ENCODE data around the gene EVL.
A peak's percentile ranks its signal among the peaks of the same experiment; 100 is the strongest.
"Not testable (repeated sequence)": the region's sequence is repeated elsewhere in the genome, so short reads cannot be mapped to it uniquely, and the experiment has no call there.

EVL gene

GRCh38 chr14:100172811-100173210 lies 107.6 kb downstream of the EVL start:
- DNase-seq (ENCODE audit: low spot score): no peak

- no peak for DNase-seq (ENCODE audit: low spot score)
Measured at GRCh38 chr14:100173353-100173752, 108.1 kb downstream of the EVL start.

GRCh38 chr14:100176811-100177327 lies 111.6 kb downstream of the EVL start:
- DNase-seq (ENCODE audit: low spot score): no peak

- no peak for DNase-seq (ENCODE audit: low spot score)
Measured at GRCh38 chr14:100178691-100179090, 113.5 kb downstream of the EVL start.

GRCh38 chr14:100180671-100181070 lies 115.4 kb downstream of the EVL start:
- not testable (repeated sequence) for DNase-seq (ENCODE audit: low spot score)

- DNase-seq (ENCODE audit: low spot score): not testable (repeated sequence)
Measured at GRCh38 chr14:100181876-100182551, 116.8 kb downstream of the EVL start.

GRCh38 chr14:100187247-100187833 lies 122.1 kb downstream of the EVL start:
- no peak for DNase-seq (ENCODE audit: low spot score)

GRCh38 chr14:100188392-100189030 lies 123.3 kb downstream of the EVL start:
- no peak for DNase-seq (ENCODE audit: low spot score)

GRCh38 chr14:100190126-100190525 lies 124.9 kb downstream of the EVL start:
- no peak for DNase-seq (ENCODE audit: low spot score)

GRCh38 chr14:100191584-100192249 lies 126.5 kb downstream of the EVL start:
- no peak for DNase-seq (ENCODE audit: low spot score)

GRCh38 chr14:100192250-100192671 lies 127.0 kb downstream of the EVL start:
- no peak for DNase-seq (ENCODE audit: low spot score)

GRCh38 chr14:100192672-100193416 lies 127.6 kb downstream of the EVL start:
- DNase-seq (ENCODE audit: low spot score): peak; percentile 98
